ENCODE results near the gene CHRNB4. TPM values are rescaled to one million over a fixed set of nuclear protein-coding genes. Genes with fewer than 3 reads are reported as not detected.

Gene CHRNB4
- total RNA-seq, 1 donor from 2014 or later: 3.9 TPM

GRCh38 chr15:78676424-78677110 lies 35.6 kb upstream of the CHRNB4 start:
- Mint-ChIP-seq H3K9me3 (no peaks in the 10 kb centered on the region), H3K27me3 (ENCODE audit: low read depth) (no peaks in the 10 kb centered on the region), H3K4me1 (peaks cover 23% of the 10 kb centered on the region), H3K36me3 (ENCODE audit: low read depth) (no peaks in the 10 kb centered on the region), H3K27ac (ENCODE audit: unreplicated experiment) (no peak overlapping the region), H3K4me3 (no peak overlapping the region)
- TF ChIP-seq CTCF (conservative IDR thresholded peaks at IDR 0.05): no peak
- DNase-seq (ENCODE audit: low read depth, low spot score): no peak

GRCh38 chr15:78675617-78676360 lies 34.8 kb upstream of the CHRNB4 start:
- H3K27ac Mint-ChIP-seq (ENCODE audit: unreplicated experiment): peak overlapping the region; percentile 66
- H3K4me3 Mint-ChIP-seq: no peak overlapping the region
- no peaks in the 10 kb centered on the region for H3K9me3 Mint-ChIP-seq
- H3K4me1 Mint-ChIP-seq: peaks cover 18% of the 10 kb centered on the region
- no peaks in the 10 kb centered on the region for H3K27me3 Mint-ChIP-seq (ENCODE audit: low read depth)
- TF ChIP-seq CTCF (conservative IDR thresholded peaks at IDR 0.05): no peak
- no peaks in the 10 kb centered on the region for H3K36me3 Mint-ChIP-seq (ENCODE audit: low read depth)
- DNase-seq (ENCODE audit: low read depth, low spot score): no peak

- H3K9me3 Mint-ChIP-seq: no peaks in the 10 kb centered on the region
- no peaks in the 10 kb centered on the region for H3K27me3 Mint-ChIP-seq (ENCODE audit: low read depth)
- DNase-seq (ENCODE audit: low read depth, low spot score): no peak
- TF ChIP-seq CTCF (conservative IDR thresholded peaks at IDR 0.05): no peak
- no peaks in the 10 kb centered on the region for H3K36me3 Mint-ChIP-seq (ENCODE audit: low read depth)
- no peak overlapping the region for H3K27ac Mint-ChIP-seq (ENCODE audit: unreplicated experiment)
- peaks cover 15% of the 10 kb centered on the region for H3K4me1 Mint-ChIP-seq
- no peak overlapping the region for H3K4me3 Mint-ChIP-seq
Observed at GRCh38 chr15:78675206-78675605, 34.2 kb upstream of the CHRNB4 start.

GRCh38 chr15:78673917-78674444 lies 33.0 kb upstream of the CHRNB4 start:
- Mint-ChIP-seq H3K4me3 (no peak overlapping the region), H3K4me1 (peaks cover 16% of the 10 kb centered on the region), H3K27me3 (ENCODE audit: low read depth) (no peaks in the 10 kb centered on the region)

GRCh38 chr15:78673476-78673875 lies 32.5 kb upstream of the CHRNB4 start:
- Mint-ChIP-seq H3K36me3 (ENCODE audit: low read depth) (no peaks in the 10 kb centered on the region), H3K4me1 (peaks cover 19% of the 10 kb centered on the region), H3K9me3 (no peaks in the 10 kb centered on the region), H3K4me3 (no peak overlapping the region), H3K27ac (ENCODE audit: unreplicated experiment) (peak overlapping the region; percentile 43), H3K27me3 (ENCODE audit: low read depth) (no peaks in the 10 kb centered on the region)
- no peak for TF ChIP-seq CTCF (conservative IDR thresholded peaks at IDR 0.05)
- no peak for DNase-seq (ENCODE audit: low read depth, low spot score)

More at GRCh38 chr15:78673917-78674444, 33.0 kb upstream of the CHRNB4 start:
- no peak for TF ChIP-seq CTCF (conservative IDR thresholded peaks at IDR 0.05)
- DNase-seq (ENCODE audit: low read depth, low spot score): no peak
- Mint-ChIP-seq H3K27ac (ENCODE audit: unreplicated experiment) (no peak overlapping the region), H3K36me3 (ENCODE audit: low read depth) (no peaks in the 10 kb centered on the region), H3K9me3 (no peaks in the 10 kb centered on the region)

Measured in neural crest cell (in vitro differentiated cells).